MG63 (cell line): Measurements from ENCODE around the gene ANXA10. TPM values are rescaled to one million over a fixed set of nuclear protein-coding genes. Genes with fewer than 3 reads are reported as not detected.
"Not testable (repeated sequence)": the region's sequence is repeated elsewhere in the genome, so short reads cannot be mapped to it uniquely, and the experiment has no call there.

Experiments used
- DNase-seq: peaks from one replicate; pipeline ENCODE4 v3.0.0-alpha.2; 2020
- H3K27me3 ChIP-seq: fragments of 250-450 bp; sonication (Bioruptor Pico); 2 replicates; pipeline ENCODE4 v1.5.1; 2020; ENCODE audit warnings: mild to moderate bottlenecking, moderate library complexity
- H3K36me3 ChIP-seq: fragments of 250-450 bp; sonication (Bioruptor Pico); 2 replicates; pipeline ENCODE4 v1.5.1; 2020; ENCODE audit warnings: mild to moderate bottlenecking, moderate library complexity
- H3K4me3 ChIP-seq: fragments of 250-450 bp; sonication (Bioruptor Pico); 2 replicates; pipeline ENCODE4 v1.5.1; 2020; ENCODE audit warnings: mild to moderate bottlenecking, moderate library complexity
- H3K9me3 ChIP-seq: fragments of 250-450 bp; sonication (Bioruptor Pico); 2 replicates; pipeline ENCODE4 v1.5.1; 2020; ENCODE audit warnings: mild to moderate bottlenecking, moderate library complexity
- total RNA-seq: library from RNA; depleted of rRNA; stranded (reverse); fragments of >200 nt; shearing (Covaris generic); gene quantifications from 2 replicates; pipeline ENCODE4 v1.2.3, GENCODE V29; 2014; ENCODE audit warnings: low replicate concordance

The ANXA10 gene
- total RNA-seq, 1 experiment from 2014 or later: not detected

- Histone ChIP-seq H3K9me3 (no peaks in the 10 kb centered on the region), H3K4me3 (no peak overlapping the region), H3K36me3 (no peaks in the 10 kb centered on the region), H3K27me3 (no peaks in the 10 kb centered on the region)
- no peak for DNase-seq
These were observed 85.3 kb downstream of the ANXA10 start for GRCh38 chr4:168177546-168178149.

DNA sequence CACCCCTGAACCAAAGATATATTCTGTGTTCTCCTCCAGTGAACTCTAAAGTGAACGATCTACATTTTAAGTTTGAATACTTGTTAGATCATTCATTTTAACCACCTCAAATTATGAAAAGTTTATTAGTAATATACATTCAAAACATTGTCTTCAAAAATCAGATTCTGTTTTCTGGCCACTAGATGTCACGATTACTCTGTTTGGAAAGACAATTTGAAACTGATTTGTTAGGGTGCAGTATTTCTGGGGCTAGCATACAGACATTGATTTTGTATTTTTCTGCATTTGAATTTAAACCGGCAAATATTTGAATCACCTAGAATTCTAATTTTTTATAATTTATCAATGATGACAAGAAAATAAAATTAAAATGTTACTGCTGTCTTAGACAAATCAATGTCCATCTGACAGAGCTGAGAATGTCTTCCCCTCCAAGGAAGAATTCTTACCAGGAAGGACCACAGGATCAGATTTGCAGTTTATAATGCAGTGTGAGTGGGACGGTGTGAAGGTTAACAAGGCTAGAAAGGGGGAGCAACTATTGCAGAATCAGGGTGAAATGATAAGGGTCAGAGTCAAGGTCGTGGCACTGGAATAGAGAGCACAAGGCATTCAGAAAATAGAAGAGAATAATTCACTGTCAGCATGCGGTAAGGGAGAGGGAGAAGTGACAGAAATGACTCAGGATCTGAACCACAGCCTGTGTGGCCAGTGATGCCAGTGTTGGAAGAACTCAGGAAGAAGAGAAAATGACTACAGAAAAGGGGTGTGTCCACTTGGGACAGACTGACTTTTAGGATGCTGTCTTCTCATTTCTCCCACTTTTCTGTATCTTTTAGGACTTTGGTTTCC lies 91.6 kb downstream of the ANXA10 start:
- Histone ChIP-seq H3K9me3 (no peaks in the 10 kb centered on the region; the same call in 1 of the 2 replicates), H3K27me3 (no peaks in the 10 kb centered on the region), H3K36me3 (no peaks in the 10 kb centered on the region), H3K4me3 (no peak overlapping the region)
- no peak for DNase-seq

GRCh38 chr4:168188754-168189153 lies 96.4 kb downstream of the ANXA10 start:
- Histone ChIP-seq H3K4me3 (no peak overlapping the region), H3K9me3 (peaks cover 3% of the 10 kb centered on the region; the same call in 1 of the 2 replicates), H3K27me3 (no peaks in the 10 kb centered on the region), H3K36me3 (no peaks in the 10 kb centered on the region)
- no peak for DNase-seq

DNA sequence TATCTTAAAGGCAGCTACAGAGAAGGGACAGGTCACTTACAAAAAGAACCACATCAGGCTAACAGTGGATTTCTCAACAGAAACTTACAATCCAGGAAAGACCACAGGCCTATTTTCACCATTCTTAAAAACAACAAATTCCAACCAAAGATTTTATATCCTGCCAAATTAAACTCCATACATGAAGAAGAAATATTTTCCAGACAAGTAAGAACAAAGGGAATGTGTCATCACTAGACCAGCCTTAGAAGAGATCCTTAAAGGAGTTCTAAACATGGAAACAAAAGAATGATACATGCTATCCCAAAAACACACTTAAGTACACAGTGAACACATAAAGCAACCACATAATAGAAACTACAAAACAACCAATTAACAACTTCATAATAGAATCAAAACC lies 105.6 kb downstream of the ANXA10 start:
- Histone ChIP-seq H3K36me3 (no peaks in the 10 kb centered on the region), H3K27me3 (no peaks in the 10 kb centered on the region), H3K9me3 (no peaks in the 10 kb centered on the region; the same call in 1 of the 2 replicates), H3K4me3 (no peak overlapping the region)
- DNase-seq: no peak

- no peak overlapping the region for H3K4me3 ChIP-seq
- DNase-seq: no peak
- H3K36me3 ChIP-seq: no peaks in the 10 kb centered on the region
- no peaks in the 10 kb centered on the region for H3K27me3 ChIP-seq
- peaks cover 5% of the 10 kb centered on the region; the same call in 1 of the 2 replicates for H3K9me3 ChIP-seq
These were observed 107.1 kb downstream of the ANXA10 start for GRCh38 chr4:168199260-168199957.

DNA sequence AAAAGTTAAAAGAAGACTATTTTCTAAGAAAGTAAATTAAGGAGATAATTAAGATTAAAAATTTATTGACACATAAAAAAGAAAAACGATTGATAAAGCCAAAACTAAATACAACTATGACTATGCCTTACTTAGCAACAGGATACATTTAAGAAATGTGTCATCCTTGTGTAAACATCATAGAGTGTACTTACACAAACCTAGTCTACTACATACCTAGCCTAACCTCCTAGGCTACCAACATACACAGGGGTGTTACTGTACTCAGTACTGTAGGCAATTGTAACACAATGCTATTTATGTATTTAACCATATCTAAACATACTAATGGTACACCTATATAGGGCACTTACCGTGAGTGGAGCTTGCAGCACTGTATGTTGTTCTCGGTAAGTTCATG lies 108.3 kb downstream of the ANXA10 start:
- no peak for DNase-seq
- Histone ChIP-seq H3K9me3 (peaks cover 5% of the 10 kb centered on the region; the same call in 1 of the 2 replicates), H3K4me3 (no peak overlapping the region), H3K36me3 (no peaks in the 10 kb centered on the region), H3K27me3 (no peaks in the 10 kb centered on the region)

DNA sequence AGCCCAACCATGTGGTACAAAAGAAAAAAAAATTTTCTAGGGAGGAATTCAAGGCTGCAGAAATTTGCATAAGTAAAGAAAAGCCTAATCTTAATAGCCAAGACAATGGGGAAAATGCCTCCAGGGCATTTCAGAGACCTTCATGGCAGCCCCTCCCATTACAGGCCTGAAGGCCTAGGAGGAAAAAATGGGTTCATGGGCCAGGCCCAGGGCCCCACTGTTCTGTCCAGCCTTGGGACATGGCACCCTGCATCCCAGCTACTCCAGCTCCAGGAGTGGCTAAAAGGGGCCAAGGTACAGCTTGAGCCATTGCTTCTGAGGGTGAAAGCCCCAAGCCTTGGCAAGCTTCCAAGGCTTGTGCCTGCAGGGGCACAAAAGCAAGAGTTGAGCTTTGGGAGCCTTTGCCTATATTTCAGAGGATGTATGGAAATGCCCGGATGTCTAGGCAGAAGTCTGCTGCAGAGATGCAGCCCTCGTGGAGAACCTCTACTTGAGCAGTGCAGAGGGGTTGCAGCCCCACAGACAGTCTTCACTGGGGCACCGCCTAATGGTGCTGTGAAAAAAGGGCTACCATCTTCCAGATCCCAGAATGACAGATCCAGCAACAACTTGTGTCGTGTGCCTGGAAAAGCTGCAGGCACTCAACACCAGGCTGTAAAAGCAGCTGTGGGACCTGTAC lies 111.0 kb downstream of the ANXA10 start:
- no peak for DNase-seq
- H3K27me3 ChIP-seq: no peaks in the 10 kb centered on the region
- peaks cover 5% of the 10 kb centered on the region; the same call in 1 of the 2 replicates for H3K9me3 ChIP-seq
- no peaks in the 10 kb centered on the region for H3K36me3 ChIP-seq
- H3K4me3 ChIP-seq: no peak overlapping the region

GRCh38 chr4:168208957-168209614 lies 116.7 kb downstream of the ANXA10 start:
- H3K27me3 ChIP-seq: no peaks in the 10 kb centered on the region
- no peaks in the 10 kb centered on the region for H3K36me3 ChIP-seq
- H3K4me3 ChIP-seq: no peak overlapping the region
- H3K9me3 ChIP-seq: no peaks in the 10 kb centered on the region
- no peak for DNase-seq

DNA sequence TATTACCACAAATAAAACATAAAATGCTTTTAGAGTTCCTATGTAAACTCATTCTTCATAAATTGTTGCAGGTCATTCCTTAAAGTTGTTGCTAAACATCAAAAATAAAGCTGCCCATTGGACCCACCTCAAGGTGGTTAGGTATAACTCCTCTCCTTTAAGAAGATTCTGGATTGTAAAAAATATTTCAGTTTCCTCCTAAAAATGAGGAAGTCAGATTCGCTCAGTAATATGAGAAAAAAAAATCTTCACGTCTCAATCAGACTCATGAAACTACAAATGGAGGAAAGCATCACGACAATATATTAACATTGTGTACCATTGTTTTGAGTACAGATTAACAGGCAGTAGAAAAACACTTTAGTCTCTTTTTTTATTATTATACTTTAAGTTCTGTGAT lies 120.3 kb downstream of the ANXA10 start:
- DNase-seq: no peak
- Histone ChIP-seq H3K27me3 (no peaks in the 10 kb centered on the region), H3K4me3 (no peak overlapping the region), H3K36me3 (0 out of 2 replicates have a peak, but pooled peaks cover 5% of the 10 kb centered on the region), H3K9me3 (no peaks in the 10 kb centered on the region)

DNA sequence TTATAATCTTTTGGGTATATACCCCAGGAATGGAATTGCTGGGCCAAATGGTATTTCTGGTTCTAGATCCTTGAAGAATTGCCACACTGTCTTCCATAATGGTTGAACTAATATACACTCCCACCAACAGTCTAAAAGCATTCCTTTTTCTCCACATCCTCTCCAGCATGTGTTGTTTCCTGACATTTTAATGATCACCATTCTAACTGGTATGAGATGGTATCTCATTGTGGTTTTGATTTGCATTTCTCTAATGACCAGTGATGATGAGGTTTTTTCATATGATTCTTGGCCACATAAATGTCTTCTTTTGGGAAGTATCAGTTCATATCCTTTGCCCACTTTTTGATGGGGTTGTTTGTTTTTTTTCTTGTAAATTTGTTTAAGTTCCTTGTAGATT lies 121.2 kb downstream of the ANXA10 start:
- DNase-seq, H3K27me3 ChIP-seq, H3K4me3 ChIP-seq, H3K36me3 ChIP-seq, H3K9me3 ChIP-seq: not testable (repeated sequence)

GRCh38 chr4:168218645-168219044 lies 126.3 kb downstream of the ANXA10 start:
- Histone ChIP-seq H3K27me3 (no peaks in the 10 kb centered on the region), H3K9me3 (no peaks in the 10 kb centered on the region), H3K36me3 (peaks cover 8% of the 10 kb centered on the region; the same call in 1 of the 2 replicates), H3K4me3 (no peak overlapping the region)
- DNase-seq: no peak

DNA sequence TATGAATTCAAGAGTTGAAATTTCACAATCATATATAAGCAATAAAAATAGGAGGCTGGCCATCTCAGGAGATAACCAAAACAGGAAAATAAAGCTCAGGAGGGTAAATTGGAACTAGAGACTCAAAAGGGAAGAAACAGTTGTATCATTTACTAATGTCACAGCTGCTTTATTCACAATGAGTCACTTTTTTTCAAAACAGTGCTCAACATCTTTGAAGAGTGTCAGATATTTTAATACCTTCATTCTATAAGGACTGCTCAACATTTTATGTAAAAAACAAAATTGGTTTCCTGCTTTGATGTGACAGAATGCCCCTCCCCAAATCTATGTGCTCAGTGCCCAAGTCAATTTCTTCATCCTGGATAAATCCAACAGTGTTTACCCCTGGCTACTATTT lies 128.6 kb downstream of the ANXA10 start:
- Histone ChIP-seq H3K27me3 (no peaks in the 10 kb centered on the region), H3K36me3 (peaks cover 8% of the 10 kb centered on the region; the same call in 1 of the 2 replicates), H3K9me3 (no peaks in the 10 kb centered on the region), H3K4me3 (no peak overlapping the region)
- no peak for DNase-seq

DNA sequence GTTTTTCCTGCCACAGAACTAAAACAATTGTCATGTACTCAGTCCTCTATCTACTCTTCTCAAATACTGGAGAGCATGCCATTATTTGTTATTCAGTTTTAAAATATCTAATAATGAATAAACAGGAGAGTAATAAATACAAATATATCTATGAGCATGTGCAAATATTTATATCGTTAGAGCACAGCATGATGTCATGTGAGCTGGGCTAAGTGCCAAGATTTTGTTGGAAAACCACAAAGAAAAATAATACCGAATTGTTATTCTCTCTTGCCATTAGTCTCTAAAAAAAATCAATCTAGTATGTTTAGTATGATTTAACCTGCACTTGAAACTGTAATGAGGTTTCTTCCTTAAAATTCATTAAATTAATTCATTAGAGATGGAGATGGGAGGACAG lies 129.0 kb downstream of the ANXA10 start:
- Histone ChIP-seq H3K4me3 (no peak overlapping the region), H3K27me3 (no peaks in the 10 kb centered on the region), H3K9me3 (no peaks in the 10 kb centered on the region), H3K36me3 (peaks cover 8% of the 10 kb centered on the region; the same call in 1 of the 2 replicates)
- DNase-seq: peak; percentile 38
